Body of pancreas (tissue), 4 donors: ENCODE data around the gene CHAC1. TPM values are rescaled to one million over a fixed set of nuclear protein-coding genes. Genes with fewer than 3 reads are reported as not detected.
A peak's percentile ranks its signal among the peaks of the same experiment; 100 is the strongest.

Experiments
- ATAC-seq: fragments of 150-250 bp; one replicate; pipeline ENCODE4 v1.9.1; 2016
- DNase-seq, 4 donors: peaks; one replicate each; pipeline ENCODE4 v3.0.0-alpha.2; 2019
- H3K27ac ChIP-seq, 4 donors: fragments of 200-600 bp; sonication (generic); 1 replicate in 3 of 4; 2 replicates in 1 of 4; pipeline versions ENCODE4 v1.5.1 to v1.6.1; 2016 to 2019; ENCODE audit warnings: mild to moderate bottlenecking in 1 of 4, mixed read lengths in 1 of 4, moderate library complexity in 1 of 4
- H3K27me3 ChIP-seq, 2 donors: fragments of 200-600 bp; sonication (generic); one replicate each; pipeline ENCODE4 v1.6.0; 2016; ENCODE audit warnings: mild to moderate bottlenecking in 1 of 2
- H3K36me3 ChIP-seq, 2 donors: fragments of 200-600 bp; sonication (generic); replicated peaks in 1 of 2; 2 replicates each; pipeline ENCODE4 v1.5.1; 2016; ENCODE audit warnings: low read depth in 2 of 2; ENCODE audit not compliant: insufficient read depth in 1 of 2
- H3K4me1 ChIP-seq: fragments of 200-600 bp; sonication (generic); one replicate; pipeline ENCODE4 v1.6.0; 2016
- H3K4me3 ChIP-seq, 2 donors: fragments of 200-600 bp; sonication (generic); 1 replicate in 1 of 2; 2 replicates in 1 of 2; pipeline ENCODE4 v1.5.1; 2016 to 2019
- H3K9me3 ChIP-seq, 3 donors: fragments of 200-600 bp; sonication (generic); 1 replicate in 2 of 3; 2 replicates in 1 of 3; pipeline ENCODE4 v1.5.1; 2016
- POLR2A ChIP-seq, 3 donors: fragments of 450-650 bp; IDR thresholded peaks; one replicate each; pipeline ENCODE4 v1.6.1; 2016; ENCODE audit warnings: antibody characterized with exemption in 3 of 3, mild to moderate bottlenecking in 2 of 3
- WGBS, 2 donors: methylation state at CpG; one replicate each; pipeline ENCODE4 v1.1.5; 2017; 5-methylcytosine and 5-hydroxymethylcytosine counted together
- intact Hi-C: fragments of 100-400 bp; cut with DNase I; formaldehyde crosslinking; loops from one replicate; pipeline ENCODE4 v1.15.1; 2023
- total RNA-seq, 2 donors: library from RNA; depleted of rRNA; stranded (reverse); fragments of >200 nt; gene quantifications; one replicate each; pipeline ENCODE4 v1.1.0, GENCODE V29; 2016
- TF ChIP-seq, protein P1 (sequence below), 7 experiments: fragments of 450-650 bp in 4 of 7; fragments of 200-600 bp in 3 of 7; sonication (generic) in 3 of 7; IDR thresholded peaks; one replicate each; pipeline ENCODE4 v1.5.1; 2016 to 2019; ENCODE audit warnings: antibody characterized with exemption in 7 of 7

CHAC1 gene
- total RNA-seq, 2 donors from 2014 or later = 4.0 to 4.7 TPM

- Histone ChIP-seq H3K4me3 (no peak overlapping the region), H3K27me3 (no peaks in the 10 kb centered on the region), H3K4me1 (peaks cover 7% of the 10 kb centered on the region), H3K36me3 (no peaks in the 10 kb centered on the region), H3K27ac (no peak overlapping the region), H3K9me3 (no peaks in the 10 kb centered on the region)
- no peak for TF ChIP-seq POLR2A (IDR thresholded peaks at IDR 0.05)
- TF ChIP-seq, protein P1, sequence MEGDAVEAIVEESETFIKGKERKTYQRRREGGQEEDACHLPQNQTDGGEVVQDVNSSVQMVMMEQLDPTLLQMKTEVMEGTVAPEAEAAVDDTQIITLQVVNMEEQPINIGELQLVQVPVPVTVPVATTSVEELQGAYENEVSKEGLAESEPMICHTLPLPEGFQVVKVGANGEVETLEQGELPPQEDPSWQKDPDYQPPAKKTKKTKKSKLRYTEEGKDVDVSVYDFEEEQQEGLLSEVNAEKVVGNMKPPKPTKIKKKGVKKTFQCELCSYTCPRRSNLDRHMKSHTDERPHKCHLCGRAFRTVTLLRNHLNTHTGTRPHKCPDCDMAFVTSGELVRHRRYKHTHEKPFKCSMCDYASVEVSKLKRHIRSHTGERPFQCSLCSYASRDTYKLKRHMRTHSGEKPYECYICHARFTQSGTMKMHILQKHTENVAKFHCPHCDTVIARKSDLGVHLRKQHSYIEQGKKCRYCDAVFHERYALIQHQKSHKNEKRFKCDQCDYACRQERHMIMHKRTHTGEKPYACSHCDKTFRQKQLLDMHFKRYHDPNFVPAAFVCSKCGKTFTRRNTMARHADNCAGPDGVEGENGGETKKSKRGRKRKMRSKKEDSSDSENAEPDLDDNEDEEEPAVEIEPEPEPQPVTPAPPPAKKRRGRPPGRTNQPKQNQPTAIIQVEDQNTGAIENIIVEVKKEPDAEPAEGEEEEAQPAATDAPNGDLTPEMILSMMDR (IDR thresholded peaks at IDR 0.05) = no peak
- no peak for ATAC-seq
- intact Hi-C loops = no loop called here
- 50 to 76% methylated on average over 2 to 6 of the region's 6 CpGs for WGBS, 2 donors
- no peak for DNase-seq
Observed at GRCh38 chr15:40912478-40912877, 40.8 kb upstream of the CHAC1 start.

- Histone ChIP-seq H3K4me1 (no peaks in the 10 kb centered on the region), H3K27ac (no peak overlapping the region)
- intact Hi-C loops = no loop called here
Observed at GRCh38 chr15:40914013-40914412, 39.3 kb upstream of the CHAC1 start.

DNA sequence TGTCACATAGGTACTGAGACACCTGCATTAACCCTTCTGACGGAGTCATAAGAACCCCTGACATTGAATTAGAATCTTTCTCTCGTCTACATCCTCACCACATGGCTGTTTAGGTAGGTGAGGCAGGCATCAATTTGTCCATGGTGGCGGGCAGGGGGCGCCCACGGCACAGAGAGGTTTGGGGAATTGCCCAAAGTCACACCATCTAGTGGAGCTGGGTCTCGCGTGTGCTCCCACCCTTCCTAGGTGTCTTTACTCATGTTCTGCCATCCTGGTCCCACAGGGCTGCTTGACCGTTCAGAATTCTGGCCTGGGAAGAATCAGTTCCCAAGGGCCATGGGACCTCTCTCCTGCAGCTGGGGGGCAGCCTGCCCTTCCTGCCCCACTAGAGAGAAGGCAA, 38.8 kb upstream of the CHAC1 start:
- WGBS, 2 donors = 67 to 80% methylated on average over 1 to 8 of the region's 8 CpGs
- Histone ChIP-seq H3K27ac (no peak overlapping the region), H3K4me1 (no peaks in the 10 kb centered on the region), H3K36me3 (no peaks in the 10 kb centered on the region), H3K27me3 (no peaks in the 10 kb centered on the region), H3K9me3 (no peaks in the 10 kb centered on the region), H3K4me3 (no peak overlapping the region)
- intact Hi-C loops = no loop called here
- no peak for DNase-seq
- no peak for ATAC-seq
- TF ChIP-seq POLR2A (IDR thresholded peaks at IDR 0.05) = no peak
- TF ChIP-seq, protein P1 (IDR thresholded peaks at IDR 0.05) = peak in 1 of 7 experiments; percentile 23

More at GRCh38 chr15:40914013-40914412, 39.3 kb upstream of the CHAC1 start:
- Histone ChIP-seq H3K27me3 (no peaks in the 10 kb centered on the region), H3K36me3 (no peaks in the 10 kb centered on the region), H3K4me3 (no peak overlapping the region), H3K9me3 (no peaks in the 10 kb centered on the region)
- ATAC-seq (no peak), DNase-seq (no peak)
- TF ChIP-seq, protein P1 (IDR thresholded peaks at IDR 0.05) = no peak
- TF ChIP-seq POLR2A (IDR thresholded peaks at IDR 0.05) = no peak
- 89 to 91% methylated on average over 12 of the region's 12 CpGs for WGBS, 2 donors

- Histone ChIP-seq H3K27ac (no peak overlapping the region), H3K9me3 (no peaks in the 10 kb centered on the region), H3K4me1 (no peaks in the 10 kb centered on the region), H3K4me3 (no peak overlapping the region), H3K27me3 (no peaks in the 10 kb centered on the region), H3K36me3 (no peaks in the 10 kb centered on the region)
- DNase-seq (no peak), ATAC-seq (no peak)
- 82 to 88% methylated on average over 6 to 12 of the region's 12 CpGs for WGBS, 2 donors
- TF ChIP-seq, protein P1 (IDR thresholded peaks at IDR 0.05) = no peak
- TF ChIP-seq POLR2A (IDR thresholded peaks at IDR 0.05) = no peak
- intact Hi-C loops = no loop called here
Observed at GRCh38 chr15:40915116-40915661, 38.1 kb upstream of the CHAC1 start.

- Histone ChIP-seq H3K27ac (no peak overlapping the region), H3K27me3 (no peaks in the 10 kb centered on the region), H3K9me3 (no peaks in the 10 kb centered on the region), H3K4me3 (no peak overlapping the region), H3K4me1 (no peaks in the 10 kb centered on the region), H3K36me3 (no peaks in the 10 kb centered on the region)
- intact Hi-C loops = no loop called here
- WGBS, 2 donors = 61 to 100% methylated on average over 1 to 6 of the region's 6 CpGs
- TF ChIP-seq POLR2A (IDR thresholded peaks at IDR 0.05) = no peak
- TF ChIP-seq, protein P1 (IDR thresholded peaks at IDR 0.05) = no peak
- ATAC-seq = no peak
- no peak for DNase-seq
Observed at GRCh38 chr15:40915679-40916078, 37.6 kb upstream of the CHAC1 start.
